Panc1 (cell line): ENCODE results near the gene ATXN1. TPM values are rescaled to one million over a fixed set of nuclear protein-coding genes. Genes with fewer than 3 reads are reported as not detected.

Experiments
- ATAC-seq: fragments of 200-7000 bp; cut with Tn5 transposase; 2 replicates; pipeline ENCODE4 v1.9.1; 2020; ENCODE audit warnings: mild to moderate bottlenecking, moderate library complexity
- BruUV-seq: library from RNA; stranded (reverse); fragments of 400-500 nt; replicated peaks from 2 replicates; lab custom pipeline; 2021; lab: Mats Ljungman, UMichigan
- CTCF ChIA-PET: fragments of 300-600 bp; sonication (Branson Sonifier 250); formaldehyde crosslinking; loops from one replicate; lab custom pipeline; 2022; ENCODE audit warnings: antibody characterized with exemption; lab: Charles Lee
- POLR2A ChIA-PET: fragments of 300-600 bp; sonication (Branson Sonifier 250); formaldehyde crosslinking; loops from one replicate; lab custom pipeline; 2022; ENCODE audit warnings: antibody characterized with exemption; lab: Charles Lee
- DNase-seq: peaks from one replicate; pipeline ENCODE4 v3.0.0-alpha.2; 2010; ENCODE audit warnings: low read depth, low spot score
- H3K27ac ChIP-seq: 2 replicates; pipeline ENCODE4 v1.5.1; 2011; ENCODE audit warnings: mild to moderate bottlenecking, low read length, inconsistent platforms
- H3K27me3 ChIP-seq: fragments of 200-500 bp; sonication (Bioruptor generic); 2 replicates; pipeline ENCODE4 v1.6.0; 2014; ENCODE audit warnings: low read length, inconsistent platforms; ENCODE audit not compliant: control insufficient read depth, insufficient read depth
- H3K36me3 ChIP-seq: fragments of 200-500 bp; sonication (Bioruptor generic); 2 replicates; pipeline ENCODE4 v1.5.1; 2014; ENCODE audit warnings: inconsistent platforms, mild to moderate bottlenecking, low read length, moderate library complexity; ENCODE audit not compliant: control insufficient read depth, insufficient read depth
- H3K4me1 ChIP-seq: 2 replicates; pipeline ENCODE4 v1.5.1; 2011; ENCODE audit warnings: inconsistent platforms, mild to moderate bottlenecking, low read length, moderate library complexity; ENCODE audit not compliant: control insufficient read depth, insufficient read depth
- H3K4me3 ChIP-seq, 2 experiments: 2 replicates each; pipeline ENCODE4 v1.5.1; 2011 to 2012; ENCODE audit warnings: low read depth in 2 of 2, low read length in 2 of 2, mild to moderate bottlenecking in 2 of 2, inconsistent platforms in 1 of 2, moderate library complexity in 1 of 2
- H3K9me3 ChIP-seq: fragments of 200-500 bp; sonication (Bioruptor generic); 2 replicates; pipeline ENCODE4 v1.5.1; 2014; ENCODE audit warnings: low read depth, mild to moderate bottlenecking, inconsistent platforms, low read length, moderate library complexity; ENCODE audit not compliant: control insufficient read depth, insufficient read depth
- POLR2AphosphoS5 ChIP-seq: IDR thresholded peaks from 2 replicates; pipeline ENCODE4 v1.6.1; 2012; ENCODE audit warnings: mild to moderate bottlenecking, low read depth, low read length, moderate library complexity
- REST ChIP-seq, 2 experiments: IDR thresholded peaks; 2 replicates each; pipeline ENCODE4 v1.6.1; 2011 to 2012; ENCODE audit warnings: low read depth in 2 of 2, control low read depth in 1 of 2, low read length in 1 of 2, mild to moderate bottlenecking in 1 of 2, moderate library complexity in 1 of 2; ENCODE audit not compliant: insufficient read depth in 1 of 2
- SIN3A ChIP-seq: IDR thresholded peaks from 2 replicates; pipeline ENCODE4 v1.6.1; 2012; ENCODE audit warnings: low read depth, mild to moderate bottlenecking, low read length, moderate library complexity, borderline replicate concordance; ENCODE audit not compliant: insufficient read depth
- TCF7L2 ChIP-seq: IDR thresholded peaks from 2 replicates; pipeline ENCODE4 v1.6.1; 2011; ENCODE audit warnings: mild to moderate bottlenecking, low read depth, low read length, inconsistent platforms
- in situ Hi-C: cut with HindIII; loops from 2 replicates; pipeline ENCODE4 v1.10.0; 2016; ENCODE audit warnings: low sequenced_read_pairs, low pct_unique_long_range_greater_than_20kb
- intact Hi-C: fragments of 100-400 bp; cut with micrococcal nuclease; formaldehyde crosslinking; loops from one replicate; pipeline ENCODE4 v1.10.0; 2022; ENCODE audit not compliant: unreplicated experiment
- total RNA-seq: library from RNA; stranded (reverse); gene quantifications from one replicate; pipeline ENCODE4 v1.2.1, GENCODE V29; 2021; ENCODE audit not compliant: unreplicated experiment
- TF ChIP-seq, protein P1 (sequence below): fragments of 450-650 bp; IDR thresholded peaks from 2 replicates; pipeline ENCODE4 v1.5.1; 2017; ENCODE audit warnings: mild to moderate bottlenecking

Gene ATXN1
- total RNA-seq, 1 experiment from 2014 or later: 67.1 TPM

DNA sequence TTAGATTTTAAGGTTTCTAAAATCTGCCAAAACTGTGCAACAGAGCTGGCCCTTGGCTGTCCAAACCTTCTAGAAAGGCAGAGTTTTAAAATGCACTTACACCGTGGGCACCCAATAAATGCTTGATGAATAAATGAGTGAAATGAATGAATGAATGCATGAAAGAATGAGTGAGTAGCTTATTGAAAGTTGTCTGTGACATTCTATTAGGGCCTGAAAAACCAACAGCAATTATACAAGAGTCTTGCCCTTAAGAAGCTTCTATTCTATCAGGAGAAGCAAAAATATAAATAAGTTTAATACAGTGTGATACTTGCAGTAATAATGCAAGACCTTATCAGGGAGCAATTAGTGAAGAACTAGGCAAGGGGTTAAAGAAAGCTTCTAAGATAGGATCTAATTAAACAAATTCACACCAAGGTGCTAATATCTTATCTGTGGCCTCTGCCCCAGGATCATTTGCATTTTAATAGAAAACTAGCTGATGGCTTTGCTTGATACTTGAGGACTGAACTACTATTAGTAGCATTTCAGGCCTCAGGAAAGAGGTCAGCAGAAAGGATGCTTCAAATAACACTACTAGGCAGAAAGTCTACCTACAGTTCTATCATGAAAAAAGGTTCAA lies 292.2 kb downstream of the ATXN1 start:
- Histone ChIP-seq H3K27ac (no peak overlapping the region), H3K4me1 (peaks cover 24% of the 10 kb centered on the region), H3K4me3 (no peak overlapping the region), H3K9me3 (no peaks in the 10 kb centered on the region), H3K36me3 (no peaks in the 10 kb centered on the region), H3K27me3 (no peaks in the 10 kb centered on the region)
- ChIA-PET POLR2A (no interaction called here), CTCF (no interaction called here)
- in situ Hi-C loops (no loop called here), intact Hi-C loops (no loop called here)
- BruUV-seq: no TSS peak
- no peak for TF ChIP-seq REST (IDR thresholded peaks at IDR 0.05; ENCODE audit: insufficient read depth in 1 of 2, low read depth in 2 of 2, low read length in 1 of 2)
- TF ChIP-seq, protein P1, sequence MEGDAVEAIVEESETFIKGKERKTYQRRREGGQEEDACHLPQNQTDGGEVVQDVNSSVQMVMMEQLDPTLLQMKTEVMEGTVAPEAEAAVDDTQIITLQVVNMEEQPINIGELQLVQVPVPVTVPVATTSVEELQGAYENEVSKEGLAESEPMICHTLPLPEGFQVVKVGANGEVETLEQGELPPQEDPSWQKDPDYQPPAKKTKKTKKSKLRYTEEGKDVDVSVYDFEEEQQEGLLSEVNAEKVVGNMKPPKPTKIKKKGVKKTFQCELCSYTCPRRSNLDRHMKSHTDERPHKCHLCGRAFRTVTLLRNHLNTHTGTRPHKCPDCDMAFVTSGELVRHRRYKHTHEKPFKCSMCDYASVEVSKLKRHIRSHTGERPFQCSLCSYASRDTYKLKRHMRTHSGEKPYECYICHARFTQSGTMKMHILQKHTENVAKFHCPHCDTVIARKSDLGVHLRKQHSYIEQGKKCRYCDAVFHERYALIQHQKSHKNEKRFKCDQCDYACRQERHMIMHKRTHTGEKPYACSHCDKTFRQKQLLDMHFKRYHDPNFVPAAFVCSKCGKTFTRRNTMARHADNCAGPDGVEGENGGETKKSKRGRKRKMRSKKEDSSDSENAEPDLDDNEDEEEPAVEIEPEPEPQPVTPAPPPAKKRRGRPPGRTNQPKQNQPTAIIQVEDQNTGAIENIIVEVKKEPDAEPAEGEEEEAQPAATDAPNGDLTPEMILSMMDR: no peak
- no peak for TF ChIP-seq SIN3A
- TF ChIP-seq TCF7L2: no peak
- no peak for TF ChIP-seq POLR2AphosphoS5
- DNase-seq (no peak), ATAC-seq (no peak)

DNA sequence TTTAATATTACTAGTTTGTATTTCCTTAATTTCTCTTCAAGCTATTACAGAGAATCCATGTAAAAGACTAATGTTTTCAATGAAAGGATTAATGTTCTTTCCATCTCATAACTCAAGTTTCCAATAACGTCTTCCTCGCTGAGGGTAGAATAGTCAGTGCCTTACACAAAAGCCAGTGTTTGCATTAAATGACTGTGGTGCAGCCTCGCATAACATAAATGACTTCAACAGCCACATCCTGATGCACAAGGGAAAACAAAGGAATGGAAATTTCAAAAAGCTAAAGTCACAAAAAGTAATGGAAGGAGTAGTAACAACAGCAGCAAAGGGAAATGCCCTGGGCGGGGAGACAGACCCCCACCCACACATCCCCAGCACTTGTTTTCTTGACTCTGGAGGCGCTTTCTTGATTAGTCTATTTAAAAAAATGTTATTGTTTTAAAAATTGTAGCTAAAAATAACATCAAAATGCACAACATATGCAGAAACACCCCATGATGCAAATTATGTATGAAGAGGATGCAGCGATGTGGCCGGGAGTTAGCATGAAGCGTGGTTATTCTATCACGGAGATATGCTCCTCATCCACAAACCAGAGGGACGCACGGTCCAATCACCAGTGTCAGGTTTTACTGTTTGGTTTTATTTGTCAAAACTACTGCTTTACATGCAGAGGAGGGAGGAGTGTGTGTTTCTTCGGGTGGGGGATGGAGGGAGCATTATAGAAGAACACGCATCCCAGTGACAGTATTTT lies 294.3 kb downstream of the ATXN1 start:
- H3K36me3 ChIP-seq: no peaks in the 10 kb centered on the region
- POLR2A ChIA-PET: no interaction called here
- intact Hi-C loops: no loop called here
- BruUV-seq: no TSS peak
- CTCF ChIA-PET: no interaction called here
- DNase-seq (no peak), ATAC-seq (no peak)
- TF ChIP-seq, protein P1: no peak
- TF ChIP-seq REST (IDR thresholded peaks at IDR 0.05; ENCODE audit: insufficient read depth in 1 of 2, low read depth in 2 of 2, low read length in 1 of 2): no peak
- no peak for TF ChIP-seq SIN3A
- no peak for TF ChIP-seq POLR2AphosphoS5
- no peak for TF ChIP-seq TCF7L2
- H3K4me3 ChIP-seq: no peak overlapping the region
- in situ Hi-C loops: no loop called here
- H3K27ac ChIP-seq: no peak overlapping the region
- peaks cover 8% of the 10 kb centered on the region for H3K4me1 ChIP-seq
- H3K9me3 ChIP-seq: no peaks in the 10 kb centered on the region
- H3K27me3 ChIP-seq: no peaks in the 10 kb centered on the region
